T47D (cell line): Measurements from ENCODE around the gene SYNGR1.
A peak's percentile ranks its signal among the peaks of the same experiment; 100 is the strongest.
"Not testable (repeated sequence)": the region's sequence is repeated elsewhere in the genome, so short reads cannot be mapped to it uniquely, and the experiment has no call there.

Experiments
- DNase-seq, 2 experiments: peaks; one replicate each; pipeline versions ENCODE4 v3.0.0 to v3.0.0-alpha.2; 2011 to 2012; ENCODE audit warnings: low read depth in 1 of 2, low spot score in 1 of 2
- JUND ChIP-seq: IDR thresholded peaks from 2 replicates; pipeline ENCODE4 v1.6.1; 2012; ENCODE audit warnings: low read depth
- in situ Hi-C: cut with HindIII; loops from 2 replicates; pipeline ENCODE4 v1.10.0; 2016; ENCODE audit warnings: low sequenced_read_pairs, low pct_unique_long_range_greater_than_20kb

The SYNGR1 gene

GRCh38 chr22:39319284-39320022 lies 30.3 kb upstream of the SYNGR1 start, which contains the start of gene RPL3:
Gene RPL3, minus strand, starts transcription at chr22:39319623. Its CDS starts 26 bp downstream, at chr22:39319597.
- in situ Hi-C loops, result no loop called here
- peak; percentile 69 to 94 for DNase-seq
- TF ChIP-seq JUND, result no peak

GRCh38 chr22:39320616-39321029 lies 29.2 kb upstream of the SYNGR1 start:
- in situ Hi-C loops, DNase-seq: not testable (repeated sequence)

- in situ Hi-C loops, result no loop called here
- TF ChIP-seq JUND, result no peak
- DNase-seq, result no peak
Observed at GRCh38 chr22:39325392-39325932, 24.3 kb upstream of the SYNGR1 start.

GRCh38 chr22:39327995-39328754 lies 21.6 kb upstream of the SYNGR1 start:
- no peak for DNase-seq
- no peak for TF ChIP-seq JUND
- in situ Hi-C loops, result no loop called here

- in situ Hi-C loops, DNase-seq: not testable (repeated sequence)
Observed at GRCh38 chr22:39330553-39330952, 19.2 kb upstream of the SYNGR1 start.

- in situ Hi-C loops, result no loop called here
- no peak for TF ChIP-seq JUND
- no peak for DNase-seq
Observed at GRCh38 chr22:39332441-39333064, 17.2 kb upstream of the SYNGR1 start.

GRCh38 chr22:39336411-39336810 lies 13.4 kb upstream of the SYNGR1 start:
- no peak for DNase-seq
- TF ChIP-seq JUND, result no peak
- in situ Hi-C loops, result no loop called here

- in situ Hi-C loops, DNase-seq: not testable (repeated sequence)
Observed at GRCh38 chr22:39339775-39340174, 10.0 kb upstream of the SYNGR1 start.

GRCh38 chr22:39341179-39341578 lies 8.6 kb upstream of the SYNGR1 start:
- in situ Hi-C loops, result no loop called here
- DNase-seq, result no peak
- TF ChIP-seq JUND, result no peak

- peak; percentile 76 to 87 for DNase-seq
- in situ Hi-C loops, result no loop called here
- TF ChIP-seq JUND, result no peak
Observed at GRCh38 chr22:39343259-39344045, 6.3 kb upstream of the SYNGR1 start.

- peak in 1 of 2 experiments; percentile 43 for DNase-seq
- TF ChIP-seq JUND, result no peak
- in situ Hi-C loops, result no loop called here
Observed at GRCh38 chr22:39344046-39344390, 5.8 kb upstream of the SYNGR1 start.

- in situ Hi-C loops, result no loop called here
- no peak for DNase-seq
- TF ChIP-seq JUND, result no peak
Observed at GRCh38 chr22:39345231-39345630, 4.6 kb upstream of the SYNGR1 start.
